GM21825 (cell line): ENCODE results near the gene IPMK.
"Not testable (repeated sequence)": the region's sequence is repeated elsewhere in the genome, so short reads cannot be mapped to it uniquely, and the experiment has no call there.

Experiments
- ATAC-seq: cut with Tn5 transposase; IDR thresholded peaks from one replicate; pipeline ENCODE4 v1.9.1; 2021; ENCODE audit warnings: mild to moderate bottlenecking, moderate library complexity; ENCODE audit not compliant: unreplicated experiment

The IPMK gene

GRCh38 chr10:58157076-58157766 lies 110.5 kb downstream of the IPMK start:
- no peak for ATAC-seq

- not testable (repeated sequence) for ATAC-seq
These were observed 111.8 kb downstream of the IPMK start for GRCh38 chr10:58155941-58156340.

- ATAC-seq = no peak
These were observed 113.9 kb downstream of the IPMK start for GRCh38 chr10:58153751-58154150.

GRCh38 chr10:58152673-58153263 lies 114.9 kb downstream of the IPMK start:
- no peak for ATAC-seq

GRCh38 chr10:58150290-58150689 lies 117.4 kb downstream of the IPMK start:
- ATAC-seq = no peak

GRCh38 chr10:58143944-58144343 lies 123.8 kb downstream of the IPMK start:
- no peak for ATAC-seq
